ENCODE data around the gene DHRS3.

Gene DHRS3

GRCh38 chr1:12600335-12600734, 17.7 kb downstream of the DHRS3 start:
- no peak for TF ChIP-seq CTCF (conservative IDR thresholded peaks at IDR 0.05)
- peak overlapping the region; percentile 92 for H3K27ac ChIP-seq

- H3K27ac ChIP-seq: peak overlapping the region; percentile 92
- no peak for TF ChIP-seq CTCF (conservative IDR thresholded peaks at IDR 0.05)
These were observed 18.4 kb downstream of the DHRS3 start for GRCh38 chr1:12599657-12600056.

- H3K27ac ChIP-seq: peak overlapping the region; percentile 92
- no peak for TF ChIP-seq CTCF (conservative IDR thresholded peaks at IDR 0.05)
These were observed 19.0 kb downstream of the DHRS3 start for GRCh38 chr1:12598974-12599373.

- H3K27ac ChIP-seq: peak overlapping the region; percentile 92
- TF ChIP-seq CTCF (conservative IDR thresholded peaks at IDR 0.05): no peak
These were observed 20.2 kb downstream of the DHRS3 start for GRCh38 chr1:12597792-12598191.

- no peak for TF ChIP-seq CTCF (conservative IDR thresholded peaks at IDR 0.05)
- peak overlapping the region; percentile 92 for H3K27ac ChIP-seq
These were observed 21.8 kb downstream of the DHRS3 start for GRCh38 chr1:12596007-12596821.

- TF ChIP-seq CTCF (conservative IDR thresholded peaks at IDR 0.05): no peak
- peak overlapping the region; percentile 92 for H3K27ac ChIP-seq
These were observed 22.3 kb downstream of the DHRS3 start for GRCh38 chr1:12595757-12596006.

GRCh38 chr1:12594966-12595756, 22.8 kb downstream of the DHRS3 start:
- H3K27ac ChIP-seq: peak overlapping the region; percentile 92
- no peak for TF ChIP-seq CTCF (conservative IDR thresholded peaks at IDR 0.05)
